GM18861 (cell line): ENCODE results near the gene TNNT3.
"Not testable (repeated sequence)": the region's sequence is repeated elsewhere in the genome, so short reads cannot be mapped to it uniquely, and the experiment has no call there.

ENCODE experiments used
- ATAC-seq: cut with Tn5 transposase; IDR thresholded peaks from one replicate; pipeline ENCODE4 v1.9.1; 2021; ENCODE audit not compliant: unreplicated experiment

Gene TNNT3

GRCh38 chr11:1880746-1881441 lies 38.6 kb upstream of the TNNT3 start:
- no peak for ATAC-seq

DNA sequence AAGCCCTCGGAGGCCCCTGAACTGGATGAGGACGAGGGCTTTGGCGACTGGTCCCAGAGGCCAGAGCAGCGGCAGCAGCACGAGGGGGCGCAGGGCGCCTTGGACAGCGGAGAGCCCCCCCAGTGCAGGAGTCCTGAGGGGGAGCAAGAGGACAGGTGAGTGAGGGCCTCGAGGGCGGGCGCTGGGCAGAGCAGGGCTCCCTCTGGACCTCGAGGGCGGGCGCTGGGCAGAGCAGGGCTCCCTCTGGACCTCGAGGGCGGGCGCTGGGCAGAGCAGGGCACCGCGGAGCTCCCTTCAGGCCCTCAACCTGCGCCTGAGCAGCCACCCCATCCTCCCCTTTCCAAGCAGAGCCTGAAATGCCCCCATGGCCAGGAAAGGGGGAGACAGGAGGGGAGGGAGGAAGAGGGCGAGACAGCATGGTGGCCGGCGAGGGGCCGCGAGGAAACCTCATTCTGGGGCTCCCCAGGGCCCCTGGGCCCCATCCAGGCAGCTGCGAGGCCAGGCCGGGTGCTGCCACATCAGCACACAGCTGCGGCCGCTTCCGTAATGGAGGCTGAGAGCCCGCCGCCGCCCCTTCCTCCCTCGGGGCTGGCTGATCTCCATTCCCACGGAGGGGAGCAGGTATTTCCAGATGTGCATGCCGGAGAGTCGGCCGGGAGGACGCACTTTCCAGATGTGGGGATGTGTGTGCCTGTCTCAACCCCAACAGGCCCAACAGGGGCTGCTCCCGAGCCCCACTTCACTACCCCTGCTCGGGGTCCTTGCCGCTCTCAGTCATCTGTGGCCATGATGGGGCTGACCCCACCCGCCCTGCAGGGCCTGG lies 37.9 kb upstream of the TNNT3 start:
- ATAC-seq, result no peak

DNA sequence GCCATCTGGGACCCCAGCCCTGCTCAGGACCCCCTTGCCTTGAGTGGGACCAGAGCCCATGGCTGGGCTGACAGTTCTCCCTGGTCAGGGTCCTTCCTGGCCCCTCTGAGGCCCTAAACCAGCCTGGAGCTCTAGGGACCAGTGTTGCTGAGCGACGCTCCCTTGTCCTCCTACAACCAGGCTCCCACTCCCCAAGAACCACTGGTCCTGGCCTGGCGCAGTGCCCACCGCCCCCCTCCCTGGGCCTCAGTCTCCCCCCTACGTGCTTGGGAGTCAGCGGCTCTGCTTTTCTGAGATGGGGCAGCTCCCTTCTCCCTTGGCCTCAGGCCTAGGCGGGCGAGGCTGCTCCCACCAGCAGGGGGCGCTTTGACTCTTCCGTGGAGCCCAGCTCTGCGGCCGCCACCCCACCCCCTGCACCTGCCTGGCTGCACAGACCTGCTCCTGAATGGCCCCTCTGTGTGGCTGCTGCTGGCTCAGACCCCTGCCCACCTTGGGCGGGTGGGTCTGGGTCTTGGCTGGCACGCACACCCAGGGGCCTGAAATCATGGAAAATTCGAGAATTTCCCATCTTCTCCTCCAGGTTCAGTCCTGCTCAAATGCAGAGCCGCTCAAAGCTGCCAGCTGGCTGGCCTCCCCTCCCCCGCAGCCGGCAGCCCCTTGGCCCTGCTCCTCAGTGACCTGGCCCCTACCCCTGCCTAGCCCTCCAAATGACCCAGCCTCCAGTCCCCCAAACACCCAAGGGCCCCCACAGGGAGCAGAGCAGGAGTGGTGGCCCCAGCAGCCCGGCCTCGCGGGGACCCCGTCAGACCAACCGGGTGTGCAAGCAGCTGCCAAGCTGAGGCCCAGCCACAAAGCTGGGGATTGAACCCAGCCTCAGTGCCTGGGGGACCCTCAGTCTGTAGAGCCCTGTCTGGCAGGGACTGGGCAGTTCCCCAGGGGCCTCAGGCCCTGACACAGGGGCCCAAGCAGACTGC lies 37.0 kb upstream of the TNNT3 start:
- ATAC-seq, result no peak

- no peak for ATAC-seq
Measured at GRCh38 chr11:1883346-1884302, 35.9 kb upstream of the TNNT3 start.

DNA sequence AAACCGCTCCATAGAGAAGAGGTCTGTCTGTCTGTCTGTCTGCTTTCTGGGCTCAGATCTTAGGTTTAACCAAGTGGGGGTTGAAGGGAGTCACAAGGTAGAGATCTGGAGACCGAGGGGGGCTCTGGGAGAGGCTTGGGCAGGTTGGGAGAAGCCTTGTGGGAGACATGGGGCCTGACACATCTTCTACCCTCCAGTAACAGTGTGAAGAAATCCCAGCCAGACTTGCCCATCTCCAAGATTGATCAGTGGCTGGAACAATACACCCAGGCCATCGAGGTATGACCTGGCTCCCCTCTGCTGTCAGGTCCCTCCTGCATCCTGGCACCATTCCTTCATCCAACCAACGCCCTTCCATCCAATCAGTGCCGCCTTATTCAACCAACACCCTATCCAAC lies 35.2 kb upstream of the TNNT3 start:
- ATAC-seq, result no peak

DNA sequence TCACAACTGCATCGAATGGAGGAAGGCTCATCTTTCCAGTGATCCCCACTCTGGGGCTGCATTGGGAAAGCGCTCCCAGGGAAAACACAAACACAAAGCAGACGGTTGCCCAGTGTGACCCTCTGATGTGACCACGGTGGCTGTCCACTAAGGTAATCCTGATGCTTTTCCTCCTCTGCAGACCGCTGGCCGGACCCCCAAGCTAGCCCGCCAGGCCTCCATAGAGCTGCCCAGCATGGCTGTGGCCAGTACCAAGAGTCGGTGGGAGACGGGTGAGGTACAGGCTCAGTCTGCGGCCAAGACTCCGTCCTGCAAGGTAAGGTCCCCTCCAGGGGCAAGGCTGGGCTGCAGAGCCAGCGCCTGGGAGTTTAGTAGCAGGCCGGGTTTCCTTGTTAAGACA lies 33.0 kb upstream of the TNNT3 start:
- not testable (repeated sequence) for ATAC-seq

- ATAC-seq, result no peak
Measured at GRCh38 chr11:1887451-1888346, 31.8 kb upstream of the TNNT3 start.

DNA sequence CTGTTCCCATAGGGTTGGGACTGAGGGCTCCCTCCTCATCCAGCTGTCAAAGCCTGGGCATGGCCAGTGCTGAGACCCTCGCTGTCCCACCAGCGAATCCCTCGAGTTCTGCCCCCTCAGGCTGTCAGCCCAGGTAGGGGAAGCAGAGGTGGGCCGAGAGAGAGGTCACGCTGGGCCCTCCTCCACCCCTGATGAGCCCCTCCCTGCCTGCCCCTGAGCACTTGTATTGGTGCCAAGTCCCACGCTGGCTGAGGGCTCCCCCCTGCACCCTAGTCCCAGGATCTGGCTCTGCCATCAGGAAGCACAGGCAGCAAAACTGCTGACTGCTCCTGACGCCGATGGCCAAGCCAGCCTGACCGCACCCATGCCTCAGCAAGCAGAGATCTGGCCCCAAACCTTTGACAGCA lies 31.2 kb upstream of the TNNT3 start:
- no peak for ATAC-seq

DNA sequence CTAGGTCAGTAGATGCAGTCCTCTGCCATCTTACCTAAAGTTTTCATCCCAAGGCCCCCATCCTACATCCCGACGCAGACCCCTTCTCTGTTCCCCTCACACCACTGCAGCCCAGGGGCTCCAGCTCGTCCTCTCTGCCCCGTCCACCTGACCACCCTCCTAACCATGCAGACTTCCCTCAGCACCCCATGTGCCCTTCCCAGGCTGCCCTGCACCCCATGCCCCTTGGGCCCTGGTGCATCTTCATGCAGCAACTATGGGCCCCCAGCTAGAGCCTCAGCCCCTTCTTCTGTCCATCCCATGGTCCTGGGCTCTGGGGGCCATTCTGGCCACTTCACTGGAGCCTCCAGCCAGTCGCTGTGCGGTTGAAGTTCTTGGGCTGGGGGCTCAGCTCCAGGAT lies 30.7 kb upstream of the TNNT3 start:
- ATAC-seq, result no peak

- ATAC-seq, result no peak
Measured at GRCh38 chr11:1889224-1889930, 30.1 kb upstream of the TNNT3 start.

DNA sequence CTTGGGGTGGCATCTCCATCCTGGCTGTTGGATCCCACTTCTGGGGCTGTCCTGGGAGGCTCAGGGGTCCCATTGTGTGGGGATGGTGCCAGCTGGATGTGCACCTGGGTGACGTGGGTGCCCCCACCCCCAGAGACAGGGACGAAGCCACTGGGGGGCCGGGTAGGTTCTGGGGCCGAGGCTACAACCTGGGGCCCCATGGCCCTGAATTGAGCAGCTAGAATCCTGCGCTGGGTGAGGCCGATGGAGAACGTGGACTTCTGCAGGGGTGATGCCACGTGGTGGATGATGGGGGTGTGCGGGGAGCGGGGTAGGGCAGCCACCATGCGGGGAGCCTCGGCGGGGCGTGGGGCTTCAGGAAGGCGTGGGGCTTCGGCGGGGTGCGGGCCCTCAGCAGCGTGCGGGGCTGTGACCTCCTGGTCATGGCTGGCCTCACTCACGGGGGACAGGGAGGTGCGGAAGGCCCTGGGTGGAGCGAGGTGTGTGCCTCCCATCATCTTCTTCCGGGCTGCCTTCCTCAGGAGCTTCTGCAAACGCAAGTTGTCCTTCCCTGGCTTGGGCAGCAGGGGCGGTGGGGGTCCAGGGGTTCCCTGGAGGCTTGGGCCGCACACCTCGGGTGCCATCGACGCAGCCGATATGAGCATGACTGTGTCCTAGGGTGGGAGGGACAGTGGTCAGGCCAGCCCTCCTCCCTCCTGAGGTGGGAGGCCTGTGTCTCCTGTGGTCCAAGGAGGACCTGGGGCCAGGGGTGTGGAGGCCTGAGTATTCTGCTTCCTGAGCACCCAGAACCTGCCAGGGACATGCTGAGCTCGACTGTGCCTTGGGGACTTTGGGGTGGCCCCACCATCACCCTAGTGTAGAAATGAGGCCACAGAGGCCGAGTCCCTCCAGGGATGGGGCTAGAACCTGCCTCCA lies 29.3 kb upstream of the TNNT3 start:
- no peak for ATAC-seq

DNA sequence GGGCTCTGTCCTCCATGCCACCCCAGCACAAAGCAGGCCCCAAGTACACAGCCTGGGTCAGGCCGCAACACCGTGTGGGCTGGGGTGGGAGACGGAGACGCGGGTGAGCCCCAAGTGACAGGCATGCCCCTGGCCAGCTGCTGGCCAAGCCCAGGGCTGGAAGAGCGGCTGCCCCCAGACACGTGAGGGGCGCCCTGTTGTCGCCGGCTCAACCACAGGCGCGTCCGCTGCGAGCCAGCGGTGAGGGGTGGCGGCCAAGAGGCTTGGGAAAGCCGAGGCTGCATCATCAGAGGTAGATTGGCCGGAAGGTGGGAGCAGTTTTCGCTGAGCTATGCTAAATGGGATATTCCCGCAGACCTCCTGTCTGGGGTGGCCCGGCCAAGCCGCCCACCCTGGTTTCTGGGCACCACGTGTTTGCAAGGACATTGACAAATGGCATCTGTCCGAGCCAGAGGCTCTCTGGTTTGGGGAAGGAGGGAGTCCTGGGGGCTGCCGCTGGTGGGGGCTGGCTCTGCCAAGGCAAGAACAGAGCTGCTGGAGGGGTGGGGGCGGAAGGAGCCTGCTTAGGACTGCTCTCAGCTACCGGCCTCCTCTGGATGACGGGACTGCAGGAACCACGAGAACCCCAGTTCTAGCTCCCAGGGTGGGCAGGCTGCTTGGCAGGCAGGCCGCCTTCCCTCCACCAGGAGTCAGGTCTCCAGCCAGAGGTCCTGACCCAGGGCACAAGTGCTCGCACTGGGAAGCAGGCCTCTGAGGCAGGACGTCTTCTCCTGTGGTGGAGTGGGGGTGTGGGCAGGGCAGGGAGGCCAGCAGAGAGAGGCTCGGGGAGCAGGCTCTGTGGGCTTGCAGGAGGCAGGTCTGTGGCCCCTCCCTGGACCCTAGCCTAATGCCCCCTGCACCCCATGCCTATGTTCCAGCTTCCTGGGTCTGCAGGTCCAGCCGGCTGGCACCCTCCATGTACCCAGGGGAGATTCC lies 28.4 kb upstream of the TNNT3 start:
- ATAC-seq, result no peak

DNA sequence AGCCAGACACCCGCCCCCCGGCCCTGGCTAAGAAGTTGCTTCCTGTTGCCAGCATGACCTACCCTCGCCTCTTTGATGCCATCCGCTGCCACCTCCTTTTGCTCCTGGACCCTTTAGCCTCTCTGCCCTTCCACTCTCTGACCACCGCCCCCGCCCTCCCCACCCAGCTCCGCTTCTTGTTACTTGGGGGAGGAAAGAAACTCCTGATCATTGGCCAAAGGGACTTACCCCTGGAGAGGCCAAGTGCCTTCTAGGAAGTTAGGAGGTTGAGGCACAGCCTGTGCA lies 27.7 kb upstream of the TNNT3 start, which contains the start of gene PRR33:
Gene PRR33 (minus strand): TSS at position 65 of the 285 bp plus-strand sequence. CDS start 1,311 bp downstream, outside the sequence.
- no peak for ATAC-seq

GRCh38 chr11:1892116-1892515 lies 27.4 kb upstream of the TNNT3 start:
- no peak for ATAC-seq

GRCh38 chr11:1892558-1892957 lies 26.9 kb upstream of the TNNT3 start:
- ATAC-seq, result no peak

DNA sequence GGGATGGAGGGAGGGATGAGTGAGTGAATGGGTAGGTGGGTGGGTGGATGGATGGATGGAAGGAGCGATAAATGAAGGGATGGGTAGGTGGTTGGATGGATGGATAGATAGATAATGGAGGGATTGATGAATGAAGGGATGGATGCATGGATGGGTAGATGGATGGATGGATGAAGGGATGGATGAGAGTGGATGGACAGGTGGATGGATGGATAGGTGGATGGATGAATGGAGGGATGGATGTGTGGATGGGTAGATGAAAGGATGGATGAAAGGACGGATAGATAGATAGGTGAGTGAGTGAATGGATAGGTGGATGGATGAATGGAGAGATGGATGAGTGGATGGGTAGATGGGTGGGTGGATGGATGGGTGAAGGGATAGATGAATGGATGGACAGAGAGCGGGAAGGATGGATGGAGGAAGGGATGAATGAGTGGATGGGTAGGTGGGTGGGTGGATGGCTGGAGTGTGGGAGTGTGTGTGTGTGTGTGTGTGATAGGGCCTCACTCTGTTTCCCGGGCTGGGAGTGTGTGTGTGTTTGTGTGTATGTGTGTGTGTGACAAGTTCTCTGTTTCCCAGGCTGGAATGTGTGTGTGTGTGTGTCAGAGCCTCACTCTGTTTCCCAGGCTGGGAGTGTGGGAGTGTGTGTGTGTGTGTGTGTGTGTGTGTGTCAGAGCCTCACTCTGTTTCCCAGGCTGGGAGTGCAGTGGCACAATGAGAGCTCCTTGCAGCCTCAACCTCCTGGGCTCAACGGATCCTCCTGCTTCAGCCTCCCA lies 25.7 kb upstream of the TNNT3 start:
- no peak for ATAC-seq
